GM21717 (cell line): ENCODE measurements around the gene TFAP2E.
A peak's percentile ranks its signal among the peaks of the same experiment; 100 is the strongest.

Experiments
- ATAC-seq: cut with Tn5 transposase; IDR thresholded peaks from one replicate; pipeline ENCODE4 v1.9.1; 2021; ENCODE audit warnings: mild to moderate bottlenecking, moderate library complexity; ENCODE audit not compliant: unreplicated experiment

The TFAP2E gene

DNA sequence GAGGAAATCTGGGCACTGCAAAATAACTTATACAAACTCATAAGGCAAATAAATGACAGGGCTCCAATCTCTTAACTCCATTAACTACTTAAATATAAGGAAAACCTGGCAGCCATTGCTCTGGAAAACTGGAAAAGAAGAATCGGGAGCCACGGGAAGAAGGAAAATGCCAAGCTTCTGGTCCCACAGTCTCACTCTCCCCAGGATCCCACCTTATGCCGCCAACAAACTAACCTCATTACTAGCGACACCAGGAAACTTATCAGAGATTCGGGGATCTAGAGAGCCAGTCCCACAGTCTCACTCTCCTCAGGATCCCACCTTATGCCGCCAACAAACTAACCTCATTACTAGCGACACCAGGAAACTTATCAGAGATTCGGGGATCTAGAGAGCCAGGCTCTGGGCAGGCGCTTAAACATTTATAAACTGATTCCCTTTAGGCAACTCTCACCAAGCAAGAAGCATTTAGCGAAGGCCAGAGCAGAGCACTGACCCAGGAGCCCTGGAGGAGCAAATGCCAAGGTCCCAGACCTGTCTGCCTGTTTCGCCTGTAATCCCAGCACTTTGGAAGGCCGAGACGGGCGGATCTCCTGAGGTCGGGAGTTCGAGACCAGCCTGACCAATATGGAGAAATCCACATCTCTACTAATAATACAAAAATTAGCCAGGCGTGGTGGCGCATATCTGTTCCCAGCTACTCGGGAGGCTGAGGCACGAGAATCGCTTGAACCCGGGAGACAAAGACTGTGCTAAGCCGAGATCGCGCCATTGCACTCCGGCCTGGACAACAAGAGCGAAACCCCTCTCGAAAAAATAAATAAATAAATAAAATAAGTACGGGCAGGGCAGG, 67.5 kb downstream of the TFAP2E start:
- ATAC-seq, result no peak

DNA sequence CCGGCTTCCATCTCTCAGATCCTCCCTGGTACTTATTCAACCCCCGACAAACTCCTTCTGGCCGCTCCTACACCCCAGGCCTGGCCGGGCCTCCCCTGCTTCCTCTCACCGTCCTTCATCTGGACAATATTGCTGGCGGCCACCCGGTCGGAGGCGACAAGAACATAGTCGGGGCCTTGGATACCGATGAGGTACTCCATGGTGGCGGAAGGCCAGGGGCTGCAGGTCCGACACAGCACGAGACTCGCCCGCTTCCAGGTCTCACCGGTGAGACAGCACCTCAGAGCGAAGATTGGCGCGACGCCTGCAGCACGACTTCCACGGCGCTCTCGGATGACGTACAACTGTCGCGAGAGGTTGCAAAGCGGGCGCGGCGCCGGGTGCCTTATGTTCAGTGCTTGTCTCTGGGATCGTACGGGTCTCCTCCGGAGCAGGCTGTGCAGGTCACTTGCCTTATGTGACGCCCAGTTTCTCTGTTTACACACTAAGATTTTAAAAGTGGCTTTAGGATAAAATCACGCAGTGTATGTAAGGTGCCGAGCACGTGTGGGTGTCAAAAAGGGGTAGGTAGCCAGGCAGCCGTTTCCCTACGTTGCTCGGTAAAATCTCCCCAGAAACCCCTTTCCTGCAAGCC, 68.2 kb downstream of the TFAP2E start, which contains the start of gene PSMB2:
Gene PSMB2 (minus strand): TSS at position 294 of the 634 bp plus-strand sequence. CDS start 94 bp downstream, at position 200.
- peak; percentile 76 for ATAC-seq

DNA sequence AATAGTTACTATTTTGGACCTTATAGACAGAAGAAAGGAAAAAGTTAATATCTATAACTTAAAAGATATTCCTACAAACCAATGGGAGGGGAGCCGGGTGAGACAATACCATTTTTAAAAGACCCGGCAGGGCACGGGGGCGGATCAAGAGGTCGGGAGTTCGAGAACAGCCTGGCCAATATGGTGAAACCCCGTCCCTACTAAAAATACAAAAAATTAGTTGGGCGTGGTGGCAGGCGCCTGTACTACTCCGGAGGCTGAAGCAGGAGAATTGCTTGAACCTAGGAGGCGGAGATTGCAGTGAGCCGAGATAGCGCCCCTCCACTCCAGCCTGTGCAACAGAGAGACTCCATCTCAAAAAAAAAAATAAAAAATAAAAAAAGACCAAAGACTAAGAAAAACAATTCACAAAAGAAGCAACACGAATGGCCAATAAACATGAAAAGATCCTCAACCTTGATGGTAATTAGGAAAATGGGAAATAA, 69.4 kb downstream of the TFAP2E start:
- ATAC-seq, result no peak

DNA sequence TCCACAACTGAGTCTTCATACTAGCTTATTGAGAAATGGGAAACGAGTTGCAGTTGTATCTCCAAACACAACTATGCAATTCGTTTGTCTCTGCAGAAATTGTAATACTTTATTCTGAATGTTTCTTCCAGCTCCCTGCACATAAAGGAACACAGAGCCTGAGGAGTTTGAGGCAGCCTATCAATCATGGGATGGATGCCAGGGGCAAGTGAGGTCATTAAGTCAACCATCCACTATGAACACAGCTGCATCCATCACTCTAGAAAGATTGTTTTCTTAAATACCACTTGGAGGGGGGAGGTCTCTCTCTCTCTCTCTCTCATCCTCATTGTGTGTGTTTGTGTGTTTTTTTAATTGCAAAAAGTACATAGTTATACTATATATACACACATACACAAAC, 71.1 kb downstream of the TFAP2E start:
- ATAC-seq, result no peak
